H1 (cell line): ENCODE results near the gene TRAF1.

Experiments used
- ASH2L ChIP-seq: fragments of 200-600, 300-600 bp; sonication (generic); IDR thresholded peaks from one replicate; pipeline ENCODE4 v1.7.1; 2017; ENCODE audit warnings: low read length
- EZH2 ChIP-seq: fragments of 200-600 bp; sonication (generic); IDR thresholded peaks from 2 replicates; pipeline ENCODE4 v1.7.1; 2012; ENCODE audit warnings: low read depth, mild to moderate bottlenecking, moderate library complexity, low read length, inconsistent platforms; ENCODE audit not compliant: severe bottlenecking
- HDAC6 ChIP-seq: IDR thresholded peaks from one replicate; pipeline ENCODE4 v1.7.1; 2012; ENCODE audit warnings: low read depth, mild to moderate bottlenecking, inconsistent platforms, low read length, moderate library complexity
- POLR2AphosphoS5 ChIP-seq: IDR thresholded peaks from 2 replicates; pipeline ENCODE4 v1.6.1; 2011; ENCODE audit warnings: low read depth, low read length
- TEAD4 ChIP-seq: IDR thresholded peaks from 2 replicates; pipeline ENCODE4 v1.6.1; 2012; ENCODE audit warnings: low read depth, low read length, inconsistent platforms, mixed read lengths
- TF ChIP-seq, protein P1 (sequence below), 3 experiments: IDR thresholded peaks; 1 replicate in 2 of 3; 2 replicates in 1 of 3; pipeline versions ENCODE4 v1.5.1 to v1.6.1; 2011; ENCODE audit warnings: low read length in 3 of 3, mild to moderate bottlenecking in 3 of 3, inconsistent platforms in 2 of 3, low read depth in 1 of 3, moderate library complexity in 1 of 3; ENCODE audit not compliant: insufficient read depth in 1 of 3; ENCODE audit errors: control extremely low read depth in 1 of 3
- TF ChIP-seq, protein P2 (sequence below): fragments of 300-600 bp; sonication (generic); IDR thresholded peaks from 2 replicates; pipeline ENCODE4 v1.7.1; 2012; ENCODE audit warnings: low read length, moderate library complexity, mild to moderate bottlenecking, inconsistent platforms; ENCODE audit not compliant: insufficient replicate concordance

DNA sequence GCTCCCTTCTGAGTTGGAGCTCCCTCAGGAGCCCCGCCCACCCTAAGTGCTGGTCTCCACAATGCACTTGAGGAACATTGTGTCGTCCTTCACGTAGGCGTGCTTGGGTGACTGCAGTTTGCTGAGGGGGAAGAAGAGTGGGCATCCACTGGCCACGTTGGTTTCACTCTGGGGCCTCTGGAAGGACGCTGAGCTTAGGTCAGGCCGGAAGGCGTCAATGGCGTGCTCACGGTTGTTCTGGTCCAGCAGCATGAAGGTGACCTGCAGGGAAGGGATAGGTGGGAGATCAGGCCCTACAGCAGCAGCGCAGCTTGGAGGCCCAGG, 21.7 kb downstream of the TRAF1 start:
- TF ChIP-seq TEAD4 = no peak
- TF ChIP-seq ASH2L = no peak
- TF ChIP-seq, protein P1, sequence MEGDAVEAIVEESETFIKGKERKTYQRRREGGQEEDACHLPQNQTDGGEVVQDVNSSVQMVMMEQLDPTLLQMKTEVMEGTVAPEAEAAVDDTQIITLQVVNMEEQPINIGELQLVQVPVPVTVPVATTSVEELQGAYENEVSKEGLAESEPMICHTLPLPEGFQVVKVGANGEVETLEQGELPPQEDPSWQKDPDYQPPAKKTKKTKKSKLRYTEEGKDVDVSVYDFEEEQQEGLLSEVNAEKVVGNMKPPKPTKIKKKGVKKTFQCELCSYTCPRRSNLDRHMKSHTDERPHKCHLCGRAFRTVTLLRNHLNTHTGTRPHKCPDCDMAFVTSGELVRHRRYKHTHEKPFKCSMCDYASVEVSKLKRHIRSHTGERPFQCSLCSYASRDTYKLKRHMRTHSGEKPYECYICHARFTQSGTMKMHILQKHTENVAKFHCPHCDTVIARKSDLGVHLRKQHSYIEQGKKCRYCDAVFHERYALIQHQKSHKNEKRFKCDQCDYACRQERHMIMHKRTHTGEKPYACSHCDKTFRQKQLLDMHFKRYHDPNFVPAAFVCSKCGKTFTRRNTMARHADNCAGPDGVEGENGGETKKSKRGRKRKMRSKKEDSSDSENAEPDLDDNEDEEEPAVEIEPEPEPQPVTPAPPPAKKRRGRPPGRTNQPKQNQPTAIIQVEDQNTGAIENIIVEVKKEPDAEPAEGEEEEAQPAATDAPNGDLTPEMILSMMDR (IDR thresholded peaks at IDR 0.05; ENCODE audit: control extremely low read depth in 1 of 3, insufficient read depth in 1 of 3, low read depth in 1 of 3, low read length in 3 of 3) = no peak
- TF ChIP-seq POLR2AphosphoS5 = no peak
- no peak for TF ChIP-seq HDAC6
- TF ChIP-seq, protein P2, sequence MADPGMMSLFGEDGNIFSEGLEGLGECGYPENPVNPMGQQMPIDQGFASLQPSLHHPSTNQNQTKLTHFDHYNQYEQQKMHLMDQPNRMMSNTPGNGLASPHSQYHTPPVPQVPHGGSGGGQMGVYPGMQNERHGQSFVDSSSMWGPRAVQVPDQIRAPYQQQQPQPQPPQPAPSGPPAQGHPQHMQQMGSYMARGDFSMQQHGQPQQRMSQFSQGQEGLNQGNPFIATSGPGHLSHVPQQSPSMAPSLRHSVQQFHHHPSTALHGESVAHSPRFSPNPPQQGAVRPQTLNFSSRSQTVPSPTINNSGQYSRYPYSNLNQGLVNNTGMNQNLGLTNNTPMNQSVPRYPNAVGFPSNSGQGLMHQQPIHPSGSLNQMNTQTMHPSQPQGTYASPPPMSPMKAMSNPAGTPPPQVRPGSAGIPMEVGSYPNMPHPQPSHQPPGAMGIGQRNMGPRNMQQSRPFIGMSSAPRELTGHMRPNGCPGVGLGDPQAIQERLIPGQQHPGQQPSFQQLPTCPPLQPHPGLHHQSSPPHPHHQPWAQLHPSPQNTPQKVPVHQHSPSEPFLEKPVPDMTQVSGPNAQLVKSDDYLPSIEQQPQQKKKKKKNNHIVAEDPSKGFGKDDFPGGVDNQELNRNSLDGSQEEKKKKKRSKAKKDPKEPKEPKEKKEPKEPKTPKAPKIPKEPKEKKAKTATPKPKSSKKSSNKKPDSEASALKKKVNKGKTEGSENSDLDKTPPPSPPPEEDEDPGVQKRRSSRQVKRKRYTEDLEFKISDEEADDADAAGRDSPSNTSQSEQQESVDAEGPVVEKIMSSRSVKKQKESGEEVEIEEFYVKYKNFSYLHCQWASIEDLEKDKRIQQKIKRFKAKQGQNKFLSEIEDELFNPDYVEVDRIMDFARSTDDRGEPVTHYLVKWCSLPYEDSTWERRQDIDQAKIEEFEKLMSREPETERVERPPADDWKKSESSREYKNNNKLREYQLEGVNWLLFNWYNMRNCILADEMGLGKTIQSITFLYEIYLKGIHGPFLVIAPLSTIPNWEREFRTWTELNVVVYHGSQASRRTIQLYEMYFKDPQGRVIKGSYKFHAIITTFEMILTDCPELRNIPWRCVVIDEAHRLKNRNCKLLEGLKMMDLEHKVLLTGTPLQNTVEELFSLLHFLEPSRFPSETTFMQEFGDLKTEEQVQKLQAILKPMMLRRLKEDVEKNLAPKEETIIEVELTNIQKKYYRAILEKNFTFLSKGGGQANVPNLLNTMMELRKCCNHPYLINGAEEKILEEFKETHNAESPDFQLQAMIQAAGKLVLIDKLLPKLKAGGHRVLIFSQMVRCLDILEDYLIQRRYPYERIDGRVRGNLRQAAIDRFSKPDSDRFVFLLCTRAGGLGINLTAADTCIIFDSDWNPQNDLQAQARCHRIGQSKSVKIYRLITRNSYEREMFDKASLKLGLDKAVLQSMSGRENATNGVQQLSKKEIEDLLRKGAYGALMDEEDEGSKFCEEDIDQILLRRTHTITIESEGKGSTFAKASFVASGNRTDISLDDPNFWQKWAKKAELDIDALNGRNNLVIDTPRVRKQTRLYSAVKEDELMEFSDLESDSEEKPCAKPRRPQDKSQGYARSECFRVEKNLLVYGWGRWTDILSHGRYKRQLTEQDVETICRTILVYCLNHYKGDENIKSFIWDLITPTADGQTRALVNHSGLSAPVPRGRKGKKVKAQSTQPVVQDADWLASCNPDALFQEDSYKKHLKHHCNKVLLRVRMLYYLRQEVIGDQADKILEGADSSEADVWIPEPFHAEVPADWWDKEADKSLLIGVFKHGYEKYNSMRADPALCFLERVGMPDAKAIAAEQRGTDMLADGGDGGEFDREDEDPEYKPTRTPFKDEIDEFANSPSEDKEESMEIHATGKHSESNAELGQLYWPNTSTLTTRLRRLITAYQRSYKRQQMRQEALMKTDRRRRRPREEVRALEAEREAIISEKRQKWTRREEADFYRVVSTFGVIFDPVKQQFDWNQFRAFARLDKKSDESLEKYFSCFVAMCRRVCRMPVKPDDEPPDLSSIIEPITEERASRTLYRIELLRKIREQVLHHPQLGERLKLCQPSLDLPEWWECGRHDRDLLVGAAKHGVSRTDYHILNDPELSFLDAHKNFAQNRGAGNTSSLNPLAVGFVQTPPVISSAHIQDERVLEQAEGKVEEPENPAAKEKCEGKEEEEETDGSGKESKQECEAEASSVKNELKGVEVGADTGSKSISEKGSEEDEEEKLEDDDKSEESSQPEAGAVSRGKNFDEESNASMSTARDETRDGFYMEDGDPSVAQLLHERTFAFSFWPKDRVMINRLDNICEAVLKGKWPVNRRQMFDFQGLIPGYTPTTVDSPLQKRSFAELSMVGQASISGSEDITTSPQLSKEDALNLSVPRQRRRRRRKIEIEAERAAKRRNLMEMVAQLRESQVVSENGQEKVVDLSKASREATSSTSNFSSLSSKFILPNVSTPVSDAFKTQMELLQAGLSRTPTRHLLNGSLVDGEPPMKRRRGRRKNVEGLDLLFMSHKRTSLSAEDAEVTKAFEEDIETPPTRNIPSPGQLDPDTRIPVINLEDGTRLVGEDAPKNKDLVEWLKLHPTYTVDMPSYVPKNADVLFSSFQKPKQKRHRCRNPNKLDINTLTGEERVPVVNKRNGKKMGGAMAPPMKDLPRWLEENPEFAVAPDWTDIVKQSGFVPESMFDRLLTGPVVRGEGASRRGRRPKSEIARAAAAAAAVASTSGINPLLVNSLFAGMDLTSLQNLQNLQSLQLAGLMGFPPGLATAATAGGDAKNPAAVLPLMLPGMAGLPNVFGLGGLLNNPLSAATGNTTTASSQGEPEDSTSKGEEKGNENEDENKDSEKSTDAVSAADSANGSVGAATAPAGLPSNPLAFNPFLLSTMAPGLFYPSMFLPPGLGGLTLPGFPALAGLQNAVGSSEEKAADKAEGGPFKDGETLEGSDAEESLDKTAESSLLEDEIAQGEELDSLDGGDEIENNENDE = no peak
- TF ChIP-seq EZH2 = no peak
